HepG2 (cell line): ENCODE data around the gene EXOC3L2. TPM values are rescaled to one million over a fixed set of nuclear protein-coding genes. Genes with fewer than 3 reads are reported as not detected.
A peak's percentile ranks its signal among the peaks of the same experiment; 100 is the strongest.

Experiments used
- DPF2 ChIP-seq: sonication (generic); formaldehyde crosslinking; IDR thresholded peaks from 2 replicates; pipeline ENCODE4 v1.4.0; 2020; ENCODE audit warnings: mild to moderate bottlenecking, low read depth, missing genetic modification reagents, borderline replicate concordance
- JDP2 ChIP-seq: sonication (generic); formaldehyde crosslinking; IDR thresholded peaks from 2 replicates; pipeline ENCODE4 v1.8.1; 2022; ENCODE audit warnings: missing genetic modification reagents, borderline replicate concordance
- KDM4B ChIP-seq: sonication (generic); formaldehyde crosslinking; IDR thresholded peaks from 2 replicates; pipeline ENCODE4 v1.4.0; 2020; ENCODE audit warnings: missing genetic modification reagents
- NCOR1 ChIP-seq: fragments of 200-600 bp; sonication (generic); IDR thresholded peaks from 2 replicates; pipeline ENCODE4 v1.7.0; 2017; ENCODE audit warnings: antibody characterized with exemption, low read length, borderline replicate concordance
- PAF1 ChIP-seq: IDR thresholded peaks from 2 replicates; pipeline ENCODE4 v1.6.1; 2016; ENCODE audit warnings: missing genetic modification reagents, missing compliant biosample characterization
- RARA ChIP-seq: IDR thresholded peaks from 2 replicates; pipeline ENCODE4 v1.6.1; 2016; ENCODE audit warnings: missing genetic modification reagents, missing compliant biosample characterization
- REST ChIP-seq, 2 experiments: IDR thresholded peaks; 2 replicates each; pipeline ENCODE4 v1.6.1; 2011 to 2012; ENCODE audit warnings: low read length in 2 of 2, borderline replicate concordance in 1 of 2, low read depth in 1 of 2, mild to moderate bottlenecking in 1 of 2, moderate library complexity in 1 of 2
- SIN3B ChIP-seq: fragments of 150-350 bp; IDR thresholded peaks from 2 replicates; pipeline ENCODE4 v1.6.1; 2014; ENCODE audit warnings: low read length
- THRA ChIP-seq: sonication (generic); formaldehyde crosslinking; IDR thresholded peaks from 2 replicates; pipeline ENCODE4 v1.4.0; 2020; ENCODE audit warnings: missing genetic modification reagents, borderline replicate concordance
- YY1 ChIP-seq: IDR thresholded peaks from 2 replicates; pipeline ENCODE4 v1.6.1; 2011; ENCODE audit warnings: low read length, low read depth, moderate library complexity, mild to moderate bottlenecking; ENCODE audit not compliant: insufficient read depth, insufficient replicate concordance
- ZBTB4 ChIP-seq: sonication (generic); formaldehyde crosslinking; IDR thresholded peaks from 2 replicates; pipeline ENCODE4 v1.4.0; 2020; ENCODE audit warnings: missing genetic modification reagents, mild to moderate bottlenecking, borderline replicate concordance
- ZHX1 ChIP-seq: sonication (generic); formaldehyde crosslinking; IDR thresholded peaks from 2 replicates; pipeline ENCODE4 v1.8.1; 2022; ENCODE audit warnings: low read depth, mild to moderate bottlenecking, missing genetic modification reagents
- ZNF574 ChIP-seq: sonication (generic); formaldehyde crosslinking; IDR thresholded peaks from 2 replicates; pipeline ENCODE4 v1.4.0; 2020; ENCODE audit warnings: missing genetic modification reagents
- ZNF614 ChIP-seq: IDR thresholded peaks from 2 replicates; pipeline ENCODE4 v1.6.1; 2018; ENCODE audit warnings: missing biosample characterization, missing genetic modification reagents, inconsistent platforms, borderline replicate concordance
- polyA plus RNA-seq, 8 experiments: library from polyadenylated mRNA; depleted of rRNA in 3 of 8; stranded (reverse) in 7 of 8; unstranded in 1 of 8; fragments of >200 nt; fragmentation: Illumina TruSeq in 4 of 8; extraction: Trizol in 4 of 8; gene quantifications; 2 replicates each; pipeline versions ENCODE4 v1.2.1 to v1.2.3, GENCODE V29; 2011 to 2016; ENCODE audit warnings: low read depth in 4 of 8, missing spikeins in 1 of 8, mixed read lengths in 1 of 8; ENCODE audit not compliant: insufficient read depth in 1 of 8
- total RNA-seq, 5 experiments: library from RNA; depleted of rRNA; stranded (reverse); fragments of >200 nt; fragmentation: Illumina TruSeq; extraction: Trizol; gene quantifications; 2 replicates each; pipeline ENCODE4 v1.2.3, GENCODE V29; 2016; ENCODE audit warnings: low read depth in 1 of 5

The EXOC3L2 gene
- total and polyA plus RNA-seq, 2 of the 13 experiments (the other 11 are each of a cell fraction or from before 2014, with no cell fraction given): 0.21 TPM; not detected in 1

- TF ChIP-seq REST (IDR thresholded peaks at IDR 0.05; ENCODE audit: borderline replicate concordance in 1 of 2, low read depth in 1 of 2, low read length in 2 of 2) (no peak), PAF1 (CRISPR knock-in tag) (no peak), KDM4B (CRISPR knock-in tag) (no peak), RARA (CRISPR knock-in tag) (peak; percentile 78), JDP2 (CRISPR knock-in tag) (no peak; the same call in 1 of the 2 replicates), ZHX1 (no peak), THRA (peak; percentile 34; the same call in 1 of the 2 replicates), ZNF614 (CRISPR knock-in tag) (0 out of 2 replicates have a peak, but pooled peaks have one; percentile 31), NCOR1 (no peak), DPF2 (CRISPR knock-in tag) (0 out of 2 replicates have a peak, but pooled peaks have one; percentile 22), SIN3B (no peak), ZBTB4 (CRISPR knock-in tag) (no peak), ZNF574 (CRISPR knock-in tag) (no peak), YY1 (no peak)
These were observed 74.0 kb downstream of the EXOC3L2 start (continued) for GRCh38 chr19:45171211-45171623.
